ENCODE measurements around the gene RAPGEF3. TPM values are rescaled to one million over a fixed set of nuclear protein-coding genes. Genes with fewer than 3 reads are reported as not detected.

The RAPGEF3 gene
- polyA plus RNA-seq, 3 donors: 0.08 to 2.5 (median 0.60) TPM

- TF ChIP-seq CTCF (IDR thresholded peaks at IDR 0.05): no peak
- Histone ChIP-seq H2AFZ (ENCODE audit: insufficient read depth, low read depth, low read length, poor library complexity, severe bottlenecking) (no peak overlapping the region), H4K20me1 (ENCODE audit: insufficient read depth, low read length) (peaks cover 27% of the 10 kb centered on the region), H3K9ac (ENCODE audit: insufficient read depth, low read length, poor library complexity, severe bottlenecking) (no peak overlapping the region), H3K9me3 (replicated peaks in 1 of 2; ENCODE audit: control insufficient read depth in 1 of 2, insufficient read depth in 1 of 2, low read length in 2 of 2) (no peaks in the 10 kb centered on the region), H3K27me3 (ENCODE audit: control insufficient read depth in 2 of 2, insufficient read depth in 2 of 2, low read length in 2 of 2) (no peaks in the 10 kb centered on the region), H3K4me3 (replicated peaks in 1 of 3; ENCODE audit: low read depth in 2 of 3, low read length in 3 of 3) (no peak overlapping the region), H3K36me3 (replicated peaks in 1 of 2; ENCODE audit: control insufficient read depth in 1 of 2, insufficient read depth in 2 of 2, low read length in 2 of 2) (peaks cover 11 to 24% of the 10 kb centered on the region in 2 donors), H3K27ac (ENCODE audit: low read depth in 1 of 2, low read length in 2 of 2) (peak overlapping the region; percentile 87 to 91), H3K4me2 (replicated peaks; ENCODE audit: extremely low read depth, low read length, poor library complexity, severe bottlenecking) (peak overlapping the region; percentile 55), H3K79me2 (ENCODE audit: insufficient read depth, low read length) (peaks cover 99% of the 10 kb centered on the region), H3K4me1 (ENCODE audit: control insufficient read depth in 1 of 2, insufficient read depth in 2 of 2, low read length in 2 of 2) (peaks cover 71 to 83% of the 10 kb centered on the region in 2 donors)
- H3K4me3 Mint-ChIP-seq: no peak overlapping the region
- peaks cover 0 to 3% (median 2%) of the 10 kb centered on the region in 3 donors for H3K27me3 Mint-ChIP-seq (ENCODE audit: low read depth in 3 of 3)
- intact Hi-C loops (cut with micrococcal nuclease): no loop called here
- peak overlapping the region in 5 of 7 donors; percentile 24 to 94 (median 63) for H3K27ac Mint-ChIP-seq
- peaks cover 28 to 41% of the 10 kb centered on the region in 2 donors for H3K36me3 Mint-ChIP-seq
- DNase-seq: no peak
- H3K4me1 Mint-ChIP-seq: peaks cover 94% of the 10 kb centered on the region
- WGBS (ENCODE audit: insufficient coverage): 77% methylated on average over 3 of the region's 5 CpGs
- H3K9me3 Mint-ChIP-seq: no peaks in the 10 kb centered on the region
These were observed 48.7 kb upstream of the RAPGEF3 start for GRCh38 chr12:47807338-47807737.

GRCh38 chr12:47805417-47805816 lies 46.7 kb upstream of the RAPGEF3 start:
- Mint-ChIP-seq H3K4me1 (peaks cover 94% of the 10 kb centered on the region), H3K36me3 (peaks cover 22 to 41% of the 10 kb centered on the region in 2 donors), H3K27ac (peak overlapping the region in 3 of 7 donors; percentile 37 to 86 (median 68)), H3K4me3 (no peak overlapping the region), H3K9me3 (no peaks in the 10 kb centered on the region), H3K27me3 (ENCODE audit: low read depth in 3 of 3) (peaks cover 0 to 3% (median 3%) of the 10 kb centered on the region in 3 donors)
- Histone ChIP-seq H3K27ac (ENCODE audit: low read depth in 1 of 2, low read length in 2 of 2) (peak overlapping the region in 1 of 2 donors; percentile 9), H3K9ac (ENCODE audit: insufficient read depth, low read length, poor library complexity, severe bottlenecking) (no peak overlapping the region), H3K36me3 (replicated peaks in 1 of 2; ENCODE audit: control insufficient read depth in 1 of 2, insufficient read depth in 2 of 2, low read length in 2 of 2) (peaks cover 11 to 24% of the 10 kb centered on the region in 2 donors), H3K27me3 (ENCODE audit: control insufficient read depth in 2 of 2, insufficient read depth in 2 of 2, low read length in 2 of 2) (no peaks in the 10 kb centered on the region), H3K4me3 (replicated peaks in 1 of 3; ENCODE audit: low read depth in 2 of 3, low read length in 3 of 3) (no peak overlapping the region), H4K20me1 (ENCODE audit: insufficient read depth, low read length) (peaks cover 39% of the 10 kb centered on the region), H3K9me3 (replicated peaks in 1 of 2; ENCODE audit: control insufficient read depth in 1 of 2, insufficient read depth in 1 of 2, low read length in 2 of 2) (no peaks in the 10 kb centered on the region), H2AFZ (ENCODE audit: insufficient read depth, low read depth, low read length, poor library complexity, severe bottlenecking) (no peak overlapping the region), H3K4me1 (ENCODE audit: control insufficient read depth in 1 of 2, insufficient read depth in 2 of 2, low read length in 2 of 2) (peaks cover 71 to 83% of the 10 kb centered on the region in 2 donors), H3K4me2 (replicated peaks; ENCODE audit: extremely low read depth, low read length, poor library complexity, severe bottlenecking) (no peak overlapping the region), H3K79me2 (ENCODE audit: insufficient read depth, low read length) (peaks cover 98% of the 10 kb centered on the region)
- no peak for TF ChIP-seq CTCF (IDR thresholded peaks at IDR 0.05)
- no peak for DNase-seq
- 50% methylated on average over 1 of the region's 2 CpGs for WGBS (ENCODE audit: insufficient coverage)
- intact Hi-C loops (cut with micrococcal nuclease): no loop called here
